Neural cell (in vitro differentiated cells): ENCODE results near the gene SLC2A5.

Experiments used
- TAF1 ChIP-seq: IDR thresholded peaks from 2 replicates; pipeline ENCODE4 v1.6.1; 2012; ENCODE audit warnings: low read depth
- TF ChIP-seq, protein P1 (sequence below): fragments of 450-650 bp; IDR thresholded peaks from 2 replicates; pipeline ENCODE4 v1.5.1; 2014; ENCODE audit warnings: antibody characterized with exemption, mild to moderate bottlenecking, moderate library complexity; ENCODE audit not compliant: poor library complexity, severe bottlenecking
- TF ChIP-seq, protein P2 (sequence below): IDR thresholded peaks from 2 replicates; pipeline ENCODE4 v1.6.1; 2012; ENCODE audit warnings: borderline replicate concordance

DNA sequence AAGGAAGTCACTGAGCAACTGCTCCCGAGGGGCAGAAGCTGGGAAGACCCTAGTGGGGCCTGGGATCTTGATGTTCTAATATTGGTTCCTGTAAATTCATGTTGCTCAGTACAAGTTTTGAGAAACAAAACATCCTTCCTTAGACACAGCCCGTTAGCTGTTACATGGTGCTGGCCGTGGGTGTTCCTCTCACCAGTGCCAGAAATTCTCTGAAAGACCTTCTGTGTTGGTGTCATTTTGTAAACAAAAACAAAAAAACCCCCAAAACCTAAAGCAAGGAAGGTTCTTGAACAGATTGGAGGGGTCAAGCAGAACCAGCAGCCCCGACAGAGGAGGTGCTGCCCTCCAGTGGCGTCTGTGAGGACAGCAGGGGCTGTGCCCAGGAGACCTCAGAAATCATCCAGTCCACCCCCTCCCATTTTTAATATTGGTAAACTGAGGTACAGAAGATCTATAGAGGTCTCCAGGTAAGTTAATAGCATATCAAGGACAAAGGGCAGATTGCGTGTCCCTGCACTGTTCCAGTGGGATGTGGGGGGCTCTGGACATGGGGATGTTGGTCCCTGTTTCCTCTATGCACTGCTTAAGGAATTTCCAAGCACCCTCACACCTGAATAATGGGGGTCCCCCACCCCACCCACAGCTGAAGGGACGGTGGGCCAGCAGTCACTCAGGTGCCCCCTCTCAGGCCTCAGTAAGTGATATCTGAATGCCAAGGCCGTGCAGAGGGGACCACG lies 81.4 kb downstream of the SLC2A5 start:
- TF ChIP-seq, protein P1, sequence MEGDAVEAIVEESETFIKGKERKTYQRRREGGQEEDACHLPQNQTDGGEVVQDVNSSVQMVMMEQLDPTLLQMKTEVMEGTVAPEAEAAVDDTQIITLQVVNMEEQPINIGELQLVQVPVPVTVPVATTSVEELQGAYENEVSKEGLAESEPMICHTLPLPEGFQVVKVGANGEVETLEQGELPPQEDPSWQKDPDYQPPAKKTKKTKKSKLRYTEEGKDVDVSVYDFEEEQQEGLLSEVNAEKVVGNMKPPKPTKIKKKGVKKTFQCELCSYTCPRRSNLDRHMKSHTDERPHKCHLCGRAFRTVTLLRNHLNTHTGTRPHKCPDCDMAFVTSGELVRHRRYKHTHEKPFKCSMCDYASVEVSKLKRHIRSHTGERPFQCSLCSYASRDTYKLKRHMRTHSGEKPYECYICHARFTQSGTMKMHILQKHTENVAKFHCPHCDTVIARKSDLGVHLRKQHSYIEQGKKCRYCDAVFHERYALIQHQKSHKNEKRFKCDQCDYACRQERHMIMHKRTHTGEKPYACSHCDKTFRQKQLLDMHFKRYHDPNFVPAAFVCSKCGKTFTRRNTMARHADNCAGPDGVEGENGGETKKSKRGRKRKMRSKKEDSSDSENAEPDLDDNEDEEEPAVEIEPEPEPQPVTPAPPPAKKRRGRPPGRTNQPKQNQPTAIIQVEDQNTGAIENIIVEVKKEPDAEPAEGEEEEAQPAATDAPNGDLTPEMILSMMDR, result peak; percentile 74
- TF ChIP-seq TAF1, result no peak
- TF ChIP-seq, protein P2, sequence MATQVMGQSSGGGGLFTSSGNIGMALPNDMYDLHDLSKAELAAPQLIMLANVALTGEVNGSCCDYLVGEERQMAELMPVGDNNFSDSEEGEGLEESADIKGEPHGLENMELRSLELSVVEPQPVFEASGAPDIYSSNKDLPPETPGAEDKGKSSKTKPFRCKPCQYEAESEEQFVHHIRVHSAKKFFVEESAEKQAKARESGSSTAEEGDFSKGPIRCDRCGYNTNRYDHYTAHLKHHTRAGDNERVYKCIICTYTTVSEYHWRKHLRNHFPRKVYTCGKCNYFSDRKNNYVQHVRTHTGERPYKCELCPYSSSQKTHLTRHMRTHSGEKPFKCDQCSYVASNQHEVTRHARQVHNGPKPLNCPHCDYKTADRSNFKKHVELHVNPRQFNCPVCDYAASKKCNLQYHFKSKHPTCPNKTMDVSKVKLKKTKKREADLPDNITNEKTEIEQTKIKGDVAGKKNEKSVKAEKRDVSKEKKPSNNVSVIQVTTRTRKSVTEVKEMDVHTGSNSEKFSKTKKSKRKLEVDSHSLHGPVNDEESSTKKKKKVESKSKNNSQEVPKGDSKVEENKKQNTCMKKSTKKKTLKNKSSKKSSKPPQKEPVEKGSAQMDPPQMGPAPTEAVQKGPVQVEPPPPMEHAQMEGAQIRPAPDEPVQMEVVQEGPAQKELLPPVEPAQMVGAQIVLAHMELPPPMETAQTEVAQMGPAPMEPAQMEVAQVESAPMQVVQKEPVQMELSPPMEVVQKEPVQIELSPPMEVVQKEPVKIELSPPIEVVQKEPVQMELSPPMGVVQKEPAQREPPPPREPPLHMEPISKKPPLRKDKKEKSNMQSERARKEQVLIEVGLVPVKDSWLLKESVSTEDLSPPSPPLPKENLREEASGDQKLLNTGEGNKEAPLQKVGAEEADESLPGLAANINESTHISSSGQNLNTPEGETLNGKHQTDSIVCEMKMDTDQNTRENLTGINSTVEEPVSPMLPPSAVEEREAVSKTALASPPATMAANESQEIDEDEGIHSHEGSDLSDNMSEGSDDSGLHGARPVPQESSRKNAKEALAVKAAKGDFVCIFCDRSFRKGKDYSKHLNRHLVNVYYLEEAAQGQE, result no peak
